ENCODE results near the gene MAP4K5. TPM values are rescaled to one million over a fixed set of nuclear protein-coding genes. Genes with fewer than 3 reads are reported as not detected.

The MAP4K5 gene
- total RNA-seq, 2 donors from 2014 or later, result 17.9 to 22.3 TPM

- Mint-ChIP-seq H3K36me3 (ENCODE audit: low read depth) (no peaks in the 10 kb centered on the region), H3K4me1 (peaks cover 6% of the 10 kb centered on the region), H3K27ac (no peak overlapping the region), H3K27me3 (no peaks in the 10 kb centered on the region), H3K4me3 (no peak overlapping the region), H3K9me3 (no peaks in the 10 kb centered on the region)
- no peak for ATAC-seq (replicated peaks)
Observed at GRCh38 chr14:50394713-50395112, 137.7 kb downstream of the MAP4K5 start.

GRCh38 chr14:50389668-50390441 is 142.5 kb downstream of the MAP4K5 start:
- ATAC-seq (replicated peaks), result no peak
- Mint-ChIP-seq H3K36me3 (ENCODE audit: low read depth) (no peaks in the 10 kb centered on the region), H3K4me3 (no peak overlapping the region), H3K4me1 (no peaks in the 10 kb centered on the region), H3K27me3 (no peaks in the 10 kb centered on the region), H3K27ac (no peak overlapping the region), H3K9me3 (no peaks in the 10 kb centered on the region)

GRCh38 chr14:50388256-50388931 is 144.0 kb downstream of the MAP4K5 start:
- H3K27ac Mint-ChIP-seq, result no peak overlapping the region

GRCh38 chr14:50387548-50387947 is 144.8 kb downstream of the MAP4K5 start:
- Mint-ChIP-seq H3K27me3 (no peaks in the 10 kb centered on the region), H3K4me3 (no peak overlapping the region), H3K9me3 (no peaks in the 10 kb centered on the region), H3K27ac (no peak overlapping the region), H3K36me3 (ENCODE audit: low read depth) (no peaks in the 10 kb centered on the region), H3K4me1 (no peaks in the 10 kb centered on the region)
- ATAC-seq (replicated peaks), result no peak

More at GRCh38 chr14:50388256-50388931, 144.0 kb downstream of the MAP4K5 start:
- no peak for ATAC-seq (replicated peaks)
- no peaks in the 10 kb centered on the region for H3K27me3 Mint-ChIP-seq
- H3K4me3 Mint-ChIP-seq, result no peak overlapping the region
- H3K4me1 Mint-ChIP-seq, result no peaks in the 10 kb centered on the region
- no peaks in the 10 kb centered on the region for H3K36me3 Mint-ChIP-seq (ENCODE audit: low read depth)
- H3K9me3 Mint-ChIP-seq, result no peaks in the 10 kb centered on the region

GRCh38 chr14:50383618-50384225 is 148.6 kb downstream of the MAP4K5 start:
- no peak for ATAC-seq (replicated peaks)
- Mint-ChIP-seq H3K9me3 (no peaks in the 10 kb centered on the region), H3K27ac (no peak overlapping the region), H3K27me3 (no peaks in the 10 kb centered on the region), H3K36me3 (ENCODE audit: low read depth) (no peaks in the 10 kb centered on the region), H3K4me1 (no peaks in the 10 kb centered on the region), H3K4me3 (no peak overlapping the region)

GRCh38 chr14:50381823-50382287 is 150.5 kb downstream of the MAP4K5 start:
- H3K4me3 Mint-ChIP-seq, result no peak overlapping the region
- no peaks in the 10 kb centered on the region for H3K9me3 Mint-ChIP-seq
- no peaks in the 10 kb centered on the region for H3K36me3 Mint-ChIP-seq (ENCODE audit: low read depth)

GRCh38 chr14:50381008-50381407 is 151.4 kb downstream of the MAP4K5 start:
- Mint-ChIP-seq H3K9me3 (no peaks in the 10 kb centered on the region), H3K27me3 (no peaks in the 10 kb centered on the region), H3K4me3 (no peak overlapping the region), H3K36me3 (ENCODE audit: low read depth) (no peaks in the 10 kb centered on the region), H3K27ac (no peak overlapping the region), H3K4me1 (no peaks in the 10 kb centered on the region)
- no peak for ATAC-seq (replicated peaks)

More at GRCh38 chr14:50381823-50382287, 150.5 kb downstream of the MAP4K5 start:
- H3K27ac Mint-ChIP-seq, result no peak overlapping the region
- ATAC-seq (replicated peaks), result no peak
- no peaks in the 10 kb centered on the region for H3K4me1 Mint-ChIP-seq
- H3K27me3 Mint-ChIP-seq, result no peaks in the 10 kb centered on the region

GRCh38 chr14:50380455-50380854 is 151.9 kb downstream of the MAP4K5 start:
- no peaks in the 10 kb centered on the region for H3K27me3 Mint-ChIP-seq
- ATAC-seq (replicated peaks), result no peak
- H3K4me3 Mint-ChIP-seq, result no peak overlapping the region
- H3K4me1 Mint-ChIP-seq, result no peaks in the 10 kb centered on the region
- no peaks in the 10 kb centered on the region for H3K9me3 Mint-ChIP-seq
- H3K27ac Mint-ChIP-seq, result no peak overlapping the region
- no peaks in the 10 kb centered on the region for H3K36me3 Mint-ChIP-seq (ENCODE audit: low read depth)

GRCh38 chr14:50379563-50379962 is 152.8 kb downstream of the MAP4K5 start:
- Mint-ChIP-seq H3K4me1 (no peaks in the 10 kb centered on the region), H3K4me3 (no peak overlapping the region), H3K9me3 (no peaks in the 10 kb centered on the region), H3K27me3 (no peaks in the 10 kb centered on the region), H3K36me3 (ENCODE audit: low read depth) (no peaks in the 10 kb centered on the region), H3K27ac (no peak overlapping the region)
- ATAC-seq (replicated peaks), result no peak

GRCh38 chr14:50377550-50378085 is 154.8 kb downstream of the MAP4K5 start:
- H3K27ac Mint-ChIP-seq, result no peak overlapping the region
- ATAC-seq (replicated peaks), result no peak
- H3K9me3 Mint-ChIP-seq, result no peaks in the 10 kb centered on the region
- no peaks in the 10 kb centered on the region for H3K36me3 Mint-ChIP-seq (ENCODE audit: low read depth)
- no peaks in the 10 kb centered on the region for H3K4me1 Mint-ChIP-seq
- no peaks in the 10 kb centered on the region for H3K27me3 Mint-ChIP-seq
- H3K4me3 Mint-ChIP-seq, result no peak overlapping the region

- H3K9me3 Mint-ChIP-seq, result no peaks in the 10 kb centered on the region
- no peak overlapping the region for H3K4me3 Mint-ChIP-seq
- H3K27ac Mint-ChIP-seq, result no peak overlapping the region
- ATAC-seq (replicated peaks), result no peak
- no peaks in the 10 kb centered on the region for H3K4me1 Mint-ChIP-seq
- no peaks in the 10 kb centered on the region for H3K27me3 Mint-ChIP-seq
- H3K36me3 Mint-ChIP-seq (ENCODE audit: low read depth), result no peaks in the 10 kb centered on the region
Observed at GRCh38 chr14:50375760-50376159, 156.6 kb downstream of the MAP4K5 start.

GRCh38 chr14:50373959-50374358 is 158.4 kb downstream of the MAP4K5 start:
- H3K9me3 Mint-ChIP-seq, result no peaks in the 10 kb centered on the region
- H3K27ac Mint-ChIP-seq, result no peak overlapping the region
- H3K4me3 Mint-ChIP-seq, result no peak overlapping the region
- H3K27me3 Mint-ChIP-seq, result no peaks in the 10 kb centered on the region
- no peaks in the 10 kb centered on the region for H3K36me3 Mint-ChIP-seq (ENCODE audit: low read depth)
- H3K4me1 Mint-ChIP-seq, result no peaks in the 10 kb centered on the region
- no peak for ATAC-seq (replicated peaks)

GRCh38 chr14:50371546-50371945 is 160.8 kb downstream of the MAP4K5 start:
- H3K27me3 Mint-ChIP-seq, result no peaks in the 10 kb centered on the region
- H3K4me1 Mint-ChIP-seq, result no peaks in the 10 kb centered on the region
- H3K36me3 Mint-ChIP-seq (ENCODE audit: low read depth), result no peaks in the 10 kb centered on the region
- no peaks in the 10 kb centered on the region for H3K9me3 Mint-ChIP-seq
- ATAC-seq (replicated peaks), result no peak
- H3K27ac Mint-ChIP-seq, result no peak overlapping the region
- H3K4me3 Mint-ChIP-seq, result no peak overlapping the region
